GM21381 (cell line): Measurements from ENCODE around the gene SYNE4.
A peak's percentile ranks its signal among the peaks of the same experiment; 100 is the strongest.
"Not testable (repeated sequence)": the region's sequence is repeated elsewhere in the genome, so short reads cannot be mapped to it uniquely, and the experiment has no call there.

ENCODE experiments used
- ATAC-seq: cut with Tn5 transposase; IDR thresholded peaks from one replicate; pipeline ENCODE4 v1.9.1; 2021; ENCODE audit warnings: mild to moderate bottlenecking, moderate library complexity; ENCODE audit not compliant: unreplicated experiment

The SYNE4 gene, protein sequence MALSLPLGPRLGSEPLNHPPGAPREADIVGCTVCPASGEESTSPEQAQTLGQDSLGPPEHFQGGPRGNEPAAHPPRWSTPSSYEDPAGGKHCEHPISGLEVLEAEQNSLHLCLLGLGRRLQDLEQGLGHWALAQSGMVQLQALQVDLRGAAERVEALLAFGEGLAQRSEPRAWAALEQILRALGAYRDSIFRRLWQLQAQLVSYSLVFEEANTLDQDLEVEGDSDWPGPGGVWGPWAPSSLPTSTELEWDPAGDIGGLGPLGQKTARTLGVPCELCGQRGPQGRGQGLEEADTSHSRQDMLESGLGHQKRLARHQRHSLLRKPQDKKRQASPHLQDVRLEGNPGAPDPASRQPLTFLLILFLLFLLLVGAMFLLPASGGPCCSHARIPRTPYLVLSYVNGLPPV

DNA sequence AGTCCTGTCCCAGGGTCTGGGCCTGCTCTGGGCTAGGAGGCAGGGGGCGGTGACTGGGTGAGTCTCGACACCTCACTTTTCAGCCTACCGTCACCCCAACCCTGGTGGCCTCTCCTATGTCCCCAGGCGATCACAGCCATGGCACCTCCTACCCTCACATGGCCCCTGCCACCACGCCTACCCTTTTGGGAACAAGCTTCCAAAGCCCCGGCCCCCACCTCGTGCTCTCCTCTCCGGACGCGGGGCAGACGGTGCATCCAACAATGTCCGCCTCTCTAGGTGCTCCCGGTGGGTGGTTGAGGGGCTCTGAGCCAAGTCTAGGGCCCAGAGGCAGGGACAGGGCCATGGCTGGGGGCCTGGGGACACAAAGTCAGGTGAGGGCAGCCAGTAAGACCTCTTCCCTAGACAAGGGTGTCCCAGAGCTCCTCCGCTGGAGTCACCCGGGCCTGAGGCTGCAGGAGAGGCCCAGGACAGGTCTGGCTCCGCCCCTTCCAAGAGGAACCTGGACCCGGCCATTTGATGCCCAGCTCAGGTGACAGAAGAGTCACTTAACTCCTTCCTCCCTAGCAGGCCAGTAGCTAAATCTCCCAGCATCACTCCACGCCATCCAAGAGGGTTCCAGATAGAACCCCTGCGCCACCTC lies at the start of gene SYNE4:
Gene SYNE4 (minus strand): TSS at position 478 of the 643 bp plus-strand sequence. CDS start 132 bp downstream, at position 346.
- ATAC-seq: no peak

DNA sequence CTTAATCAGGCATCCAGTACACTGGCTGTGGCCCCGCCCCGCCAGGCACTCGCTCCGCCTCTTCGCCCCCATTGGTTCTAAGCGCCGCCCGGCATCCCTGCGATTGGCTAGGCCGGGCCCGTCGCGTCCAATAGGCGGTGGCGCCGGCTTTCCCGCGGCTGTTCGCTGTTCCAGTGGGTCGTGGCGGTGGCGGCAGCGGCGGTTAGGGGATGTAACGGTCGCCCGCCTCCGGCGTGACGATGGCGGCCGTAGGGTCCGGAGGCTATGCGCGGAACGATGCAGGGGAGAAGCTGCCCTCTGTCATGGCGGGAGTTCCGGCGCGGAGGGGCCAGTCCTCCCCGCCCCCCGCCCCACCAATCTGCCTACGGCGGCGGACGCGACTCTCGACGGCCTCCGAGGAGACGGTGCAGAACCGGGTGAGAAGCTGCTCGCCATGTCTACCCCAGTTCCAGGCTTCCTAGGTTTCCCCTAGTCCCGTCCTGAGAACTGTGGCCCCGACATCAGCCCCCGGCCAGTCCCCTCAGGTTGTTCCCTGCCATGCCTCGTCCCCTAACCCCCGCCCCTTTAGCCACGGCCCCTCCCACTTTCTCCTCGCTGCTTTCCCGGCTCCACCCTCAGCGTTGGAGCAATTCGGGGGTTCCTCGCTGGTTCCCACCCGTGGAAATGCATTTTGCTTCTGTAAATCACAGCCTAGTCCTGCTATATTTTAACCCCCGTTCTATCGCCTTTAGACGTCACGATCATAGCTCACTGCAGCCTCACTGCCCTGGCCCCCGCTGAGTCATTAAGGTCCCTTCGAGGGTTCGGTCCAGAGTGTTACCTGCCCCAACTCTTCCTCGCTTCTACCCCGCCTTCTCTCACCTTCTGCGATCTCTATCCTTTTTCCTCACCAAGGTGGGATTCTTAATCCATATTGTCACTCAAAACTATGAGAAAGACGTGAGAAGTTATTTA lies 46.4 kb upstream of the SYNE4 start, which contains the start of gene WDR62:
Gene WDR62 (plus strand): TSS at position 165 of the 954 bp plus-strand sequence. CDS start 75 bp downstream, at position 240.
- peak; percentile 69 for ATAC-seq

DNA sequence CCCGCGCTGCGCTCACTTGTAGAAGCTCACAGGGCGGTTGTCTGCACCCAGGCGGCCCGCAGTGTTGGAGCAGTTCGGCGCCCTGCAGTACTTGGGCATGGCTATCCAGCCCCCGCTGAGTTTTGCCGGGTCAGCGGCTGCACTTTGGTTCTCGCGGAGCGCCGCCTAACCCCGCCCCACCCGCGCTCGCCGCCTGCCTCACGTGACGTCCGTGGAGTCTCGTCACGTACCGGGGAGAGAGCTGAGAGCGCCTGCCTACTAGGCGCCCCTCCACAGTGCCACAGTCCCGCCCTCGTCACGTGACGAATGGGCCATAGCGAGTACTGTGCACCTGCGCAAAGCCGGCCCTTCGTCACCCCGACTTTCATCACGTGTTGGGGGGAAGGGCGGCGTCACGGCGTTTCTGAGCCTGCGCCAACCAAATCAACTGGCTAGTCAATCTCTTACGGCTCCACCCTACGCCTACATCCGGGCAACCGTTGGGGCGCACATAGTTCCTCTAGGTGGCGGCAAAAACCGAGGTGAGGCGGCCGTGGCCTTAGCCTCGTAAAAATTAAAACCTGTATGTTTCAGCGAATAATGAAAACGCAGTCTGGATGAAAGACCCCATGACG lies 45.6 kb upstream of the SYNE4 start, which contains the start of gene THAP8:
Gene THAP8 (minus strand): TSS at position 167 of the 614 bp plus-strand sequence. CDS start 68 bp downstream, at position 99.
- peak; percentile 77 for ATAC-seq

DNA sequence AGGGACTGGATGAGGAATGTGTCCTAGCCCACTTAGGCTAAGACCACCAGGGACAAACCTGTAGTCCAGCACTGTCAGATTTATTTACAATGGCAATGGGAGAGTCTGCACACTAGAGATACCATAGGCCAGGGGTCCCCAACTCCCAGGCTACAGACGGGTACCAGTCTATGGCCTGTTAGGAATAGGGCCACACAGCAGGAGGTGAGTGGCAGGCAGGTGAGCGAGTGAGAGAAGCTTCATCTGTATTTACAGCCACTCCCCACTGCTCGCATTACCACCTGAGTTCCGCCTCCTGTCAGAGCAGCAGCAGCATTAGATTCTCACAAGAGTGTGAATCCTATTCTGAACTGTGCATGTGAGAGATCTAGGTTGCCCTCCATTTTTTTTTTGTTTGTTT lies 43.0 kb upstream of the SYNE4 start:
- ATAC-seq: no peak

DNA sequence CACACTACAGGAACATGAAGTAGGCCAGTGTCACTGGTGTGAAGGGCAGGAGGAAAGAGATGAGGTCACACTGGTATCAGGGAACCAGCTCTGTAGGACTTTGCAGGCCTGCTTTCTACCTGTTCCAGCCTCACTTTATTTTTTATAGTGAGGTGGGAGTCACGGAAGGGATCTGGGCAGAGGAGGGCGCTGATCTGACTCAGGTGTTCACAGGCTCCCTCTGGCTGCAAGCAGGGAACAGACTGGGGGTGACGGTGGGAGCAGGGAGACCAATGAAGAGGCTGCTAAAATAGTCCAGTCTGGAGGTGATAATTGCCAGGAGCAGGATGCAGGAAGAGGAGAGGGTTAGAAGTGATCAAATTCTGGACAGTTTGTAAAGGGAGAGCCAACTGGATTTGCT lies 42.6 kb upstream of the SYNE4 start:
- no peak for ATAC-seq

DNA sequence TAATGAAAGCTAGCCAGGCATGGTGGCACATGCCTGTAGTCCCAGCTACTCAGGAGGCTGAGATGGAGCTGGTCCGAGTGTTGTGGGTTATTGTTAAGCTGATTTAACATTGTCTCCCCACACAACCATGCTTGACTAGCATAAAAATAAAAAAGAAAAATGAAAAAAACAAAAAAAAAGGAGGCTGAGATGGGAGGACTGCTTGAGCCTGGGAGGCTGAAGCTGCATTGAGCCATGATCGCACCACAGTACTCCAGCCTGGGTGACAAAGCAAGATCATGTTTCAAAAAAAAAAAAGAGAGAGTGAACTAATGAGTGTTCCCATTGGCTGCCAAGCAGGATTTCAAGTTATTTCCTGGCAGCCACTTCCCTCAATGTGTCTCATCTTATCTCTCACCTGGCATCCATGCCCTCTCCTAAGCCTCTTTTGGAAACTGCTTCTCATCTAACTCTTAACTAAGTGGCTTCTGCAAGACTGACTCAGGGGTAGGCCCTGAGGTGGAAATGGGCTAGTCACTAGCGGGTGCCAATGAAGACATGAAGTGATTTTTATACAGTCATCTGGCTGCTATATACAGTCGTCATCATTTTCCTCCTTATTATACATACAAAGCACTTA lies 40.6 kb upstream of the SYNE4 start:
- ATAC-seq: no peak

DNA sequence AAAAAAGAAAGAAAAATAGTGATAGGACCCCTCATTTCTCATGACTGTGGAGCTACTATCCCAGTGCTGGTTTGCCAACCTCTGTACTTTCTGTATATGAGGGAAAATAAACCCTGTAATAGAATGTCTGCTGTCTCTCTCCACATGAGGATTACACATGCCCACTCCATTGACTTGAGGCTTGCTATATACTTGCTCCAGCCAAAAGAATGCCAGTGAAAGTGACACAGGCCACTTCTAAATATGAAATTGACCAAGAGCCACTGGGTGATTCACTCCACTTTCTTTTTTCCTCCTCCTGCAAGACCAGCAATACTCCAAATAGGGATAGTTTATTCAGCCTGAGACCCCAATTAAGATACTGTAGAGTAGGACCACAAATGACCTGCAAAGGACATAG lies 39.2 kb upstream of the SYNE4 start:
- no peak for ATAC-seq

DNA sequence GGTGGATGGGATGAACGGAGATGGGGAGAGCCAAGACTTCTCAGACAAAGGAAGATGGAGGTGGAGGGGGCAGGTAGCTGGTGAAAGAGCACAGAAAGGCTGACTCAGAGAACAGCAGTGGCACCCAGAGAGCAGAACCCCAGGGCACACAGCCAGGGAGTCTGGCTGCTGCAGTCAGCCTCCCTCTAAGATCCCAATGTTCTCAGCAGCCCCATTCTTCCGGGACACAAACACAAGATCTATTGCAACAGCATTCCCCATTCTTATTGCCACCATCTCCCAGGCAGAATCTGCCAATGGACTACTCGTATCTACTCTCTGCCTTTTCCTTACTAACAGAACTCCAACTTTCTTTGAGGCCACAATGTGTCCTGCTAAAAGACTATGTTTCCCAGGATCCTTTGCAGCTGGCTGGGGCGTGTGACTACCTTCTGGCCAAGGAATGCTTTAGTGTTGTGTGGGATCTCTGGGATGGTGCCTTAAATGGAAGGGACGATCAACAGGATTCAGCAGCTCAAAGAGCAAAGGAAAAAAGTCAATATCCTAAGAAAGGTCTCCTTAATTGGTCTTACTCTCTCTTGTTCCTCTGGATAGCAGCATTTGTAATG lies 37.9 kb upstream of the SYNE4 start:
- ATAC-seq: no peak

DNA sequence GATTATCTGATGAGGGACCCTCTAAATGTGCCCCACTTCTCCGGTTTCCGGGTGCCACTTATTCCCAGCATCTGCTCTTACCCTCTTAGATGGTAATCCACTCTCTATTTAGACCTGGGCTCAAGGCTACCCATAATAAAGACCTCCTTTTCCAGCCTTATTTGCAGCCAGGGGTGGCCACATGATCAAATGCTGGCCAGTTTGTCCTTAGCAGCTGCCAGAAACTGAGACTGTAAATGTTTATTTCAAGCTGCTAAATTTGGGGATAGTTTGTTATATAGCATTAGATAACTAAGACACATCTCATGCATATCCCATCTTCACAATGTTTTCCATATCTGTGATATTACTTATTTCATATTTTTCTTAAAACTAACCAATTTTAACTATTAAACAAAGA lies 35.3 kb upstream of the SYNE4 start:
- no peak for ATAC-seq

DNA sequence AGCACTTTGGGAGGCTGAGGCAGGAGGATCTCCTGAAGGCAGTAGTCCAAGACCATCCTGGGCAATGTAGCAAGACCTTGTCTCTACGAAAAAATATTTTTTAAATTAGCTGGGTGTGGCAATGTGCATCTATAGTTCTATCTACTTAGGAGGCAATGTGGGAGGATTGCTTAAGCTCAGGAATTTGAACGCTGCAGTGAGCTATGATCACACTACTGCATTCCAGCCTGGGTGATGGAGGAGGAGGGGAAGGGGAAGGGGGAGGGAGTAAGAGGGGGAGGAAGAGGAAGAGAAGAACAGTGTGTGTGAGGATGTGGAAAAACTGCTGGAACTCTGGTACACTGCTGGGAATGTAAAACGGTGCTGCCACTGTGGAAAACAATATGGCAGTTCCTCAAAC lies 33.2 kb upstream of the SYNE4 start:
- no peak for ATAC-seq

DNA sequence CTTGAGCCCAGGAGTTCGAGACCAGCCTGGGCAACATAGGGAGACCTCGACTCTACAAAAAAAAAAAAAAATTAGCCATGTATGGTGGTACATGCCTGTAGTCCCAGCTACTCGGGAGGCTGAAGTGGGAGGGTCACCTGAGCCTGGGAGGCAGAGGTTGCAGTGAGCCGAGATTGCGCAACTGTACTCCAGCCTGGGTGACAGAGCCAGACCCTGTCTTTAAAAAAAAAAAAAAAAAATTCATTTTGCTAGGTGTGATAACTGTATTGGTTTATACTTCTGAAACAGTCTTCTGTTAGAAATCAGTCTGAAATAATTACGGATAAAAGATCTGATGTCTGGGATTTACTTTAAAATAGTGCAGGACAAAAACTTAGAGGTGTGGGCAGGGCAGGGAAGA lies 32.5 kb upstream of the SYNE4 start:
- not testable (repeated sequence) for ATAC-seq

DNA sequence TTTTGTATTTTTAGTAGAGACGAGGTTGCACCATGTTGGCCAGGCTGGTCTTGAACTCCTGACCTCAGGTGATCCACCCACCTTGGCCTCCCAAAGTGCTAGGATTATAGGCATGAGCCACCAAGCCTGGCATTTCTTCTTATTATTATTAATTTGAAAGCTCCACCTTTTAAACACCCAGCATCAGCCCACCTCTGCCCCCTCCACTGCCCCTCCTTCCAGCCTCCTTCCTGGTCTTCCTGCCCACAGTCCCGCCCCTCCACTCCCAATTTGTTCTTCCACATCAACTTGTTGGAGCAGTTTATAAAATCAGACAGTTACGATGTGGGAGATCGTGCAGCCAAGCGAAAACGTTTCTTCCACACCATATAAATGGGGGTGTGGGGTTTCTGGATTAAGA lies 31.9 kb upstream of the SYNE4 start:
- ATAC-seq: no peak

DNA sequence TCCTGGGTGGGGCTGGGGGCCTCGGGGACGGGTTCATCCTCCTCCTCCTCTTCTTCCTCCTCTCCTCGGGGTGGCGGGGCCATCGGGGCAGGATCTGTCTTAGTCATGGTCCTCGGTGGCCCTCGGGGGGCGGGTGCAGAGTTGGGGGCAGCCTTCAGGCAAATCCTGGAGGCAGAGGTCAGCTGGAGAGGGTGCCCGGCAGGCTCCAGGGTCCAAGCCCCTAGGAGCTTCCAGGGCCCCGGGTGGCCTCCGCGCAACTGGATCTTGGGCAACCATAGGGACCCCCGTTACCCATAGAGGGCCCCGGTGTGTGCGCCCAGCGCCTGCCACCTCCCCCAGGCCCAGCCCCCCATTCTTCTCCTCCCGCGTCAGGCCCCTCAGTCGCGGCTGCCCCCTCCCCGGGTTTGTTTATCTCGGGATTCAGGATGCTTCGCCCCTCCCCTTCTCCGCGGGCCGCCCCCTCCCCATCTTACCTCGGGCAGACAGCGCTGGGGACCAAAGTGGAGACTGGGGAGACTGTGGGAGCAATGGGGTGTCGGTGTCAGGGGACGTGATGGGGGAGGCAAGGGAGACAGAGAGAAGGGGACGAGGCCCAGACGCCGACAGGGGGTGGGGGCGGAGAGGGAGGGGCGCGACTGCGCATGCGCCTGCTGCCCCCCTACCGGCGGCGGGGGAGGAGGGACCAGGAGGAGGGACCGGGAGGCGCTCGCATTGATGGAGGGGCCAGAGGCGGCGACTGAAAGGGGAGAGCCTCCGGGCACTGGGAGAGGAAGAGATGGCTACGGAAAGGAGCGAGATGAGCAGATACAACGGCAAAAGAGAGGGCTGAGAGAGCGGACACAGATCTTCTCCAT lies 23.9 kb upstream of the SYNE4 start, which contains the start of gene CLIP3:
Gene CLIP3 (minus strand): TSS at position 623 of the 854 bp plus-strand sequence. CDS start 516 bp downstream, at position 107.
- no peak for ATAC-seq

DNA sequence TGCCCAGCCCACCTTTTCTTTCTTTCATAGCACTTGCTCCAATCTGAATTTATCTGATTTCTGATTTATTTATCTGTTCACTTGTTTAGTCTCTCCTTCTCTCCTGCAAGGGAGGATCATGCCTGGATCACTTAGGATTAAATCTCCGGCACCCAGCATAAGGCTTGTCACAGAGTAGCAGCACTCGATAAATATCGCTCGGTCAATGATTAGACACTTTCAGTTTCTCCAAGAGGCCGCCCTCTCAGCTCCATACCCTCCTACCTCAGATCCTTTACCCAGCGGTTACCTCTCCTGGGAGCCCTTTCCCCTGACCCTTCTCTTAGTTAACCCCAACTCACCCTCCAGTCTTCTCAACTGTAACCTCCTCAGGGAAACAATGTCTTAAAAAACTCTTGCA lies 22.7 kb upstream of the SYNE4 start:
- no peak for ATAC-seq

DNA sequence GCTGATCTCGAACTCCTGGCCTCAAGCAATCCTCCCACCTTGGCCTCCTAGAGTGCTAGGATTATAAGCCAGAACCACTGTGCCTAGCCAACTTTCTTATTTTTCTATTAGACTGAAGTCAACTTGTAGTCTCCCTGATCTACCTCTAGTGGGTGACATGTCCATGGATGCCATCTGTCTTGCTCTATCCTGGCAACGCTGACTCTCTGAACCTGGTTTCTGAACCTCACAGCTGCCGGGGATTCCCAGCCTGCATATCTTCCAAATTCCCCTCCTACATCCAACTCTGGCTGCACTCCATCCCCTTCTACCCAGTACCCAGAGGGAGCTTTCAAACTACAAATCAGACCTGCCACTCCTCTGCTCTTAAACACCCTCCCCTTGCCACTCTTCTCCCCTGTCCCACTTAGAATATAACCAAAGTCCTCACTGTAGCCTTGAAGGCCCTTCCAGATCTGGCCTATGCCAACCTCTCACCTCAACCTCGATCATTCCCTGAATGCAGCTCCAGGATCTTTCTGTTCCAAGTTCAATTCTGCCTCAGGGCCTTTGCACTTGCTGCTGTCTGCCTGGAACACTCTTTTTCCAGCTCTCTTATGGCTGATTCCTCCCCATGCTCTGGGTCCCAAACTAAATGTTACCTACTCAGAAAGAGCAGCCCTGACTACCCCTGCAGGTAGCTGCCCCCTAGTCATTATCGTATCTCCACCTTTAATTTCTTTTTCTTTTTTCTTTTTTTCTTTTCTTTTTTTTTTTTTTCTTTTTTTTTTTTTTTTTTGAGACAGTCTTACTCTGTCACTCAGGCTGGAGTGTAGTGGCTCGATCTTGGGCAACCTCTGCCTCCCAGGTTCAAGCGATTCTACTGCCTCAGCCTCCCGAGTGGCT lies 21.9 kb upstream of the SYNE4 start:
- no peak for ATAC-seq

DNA sequence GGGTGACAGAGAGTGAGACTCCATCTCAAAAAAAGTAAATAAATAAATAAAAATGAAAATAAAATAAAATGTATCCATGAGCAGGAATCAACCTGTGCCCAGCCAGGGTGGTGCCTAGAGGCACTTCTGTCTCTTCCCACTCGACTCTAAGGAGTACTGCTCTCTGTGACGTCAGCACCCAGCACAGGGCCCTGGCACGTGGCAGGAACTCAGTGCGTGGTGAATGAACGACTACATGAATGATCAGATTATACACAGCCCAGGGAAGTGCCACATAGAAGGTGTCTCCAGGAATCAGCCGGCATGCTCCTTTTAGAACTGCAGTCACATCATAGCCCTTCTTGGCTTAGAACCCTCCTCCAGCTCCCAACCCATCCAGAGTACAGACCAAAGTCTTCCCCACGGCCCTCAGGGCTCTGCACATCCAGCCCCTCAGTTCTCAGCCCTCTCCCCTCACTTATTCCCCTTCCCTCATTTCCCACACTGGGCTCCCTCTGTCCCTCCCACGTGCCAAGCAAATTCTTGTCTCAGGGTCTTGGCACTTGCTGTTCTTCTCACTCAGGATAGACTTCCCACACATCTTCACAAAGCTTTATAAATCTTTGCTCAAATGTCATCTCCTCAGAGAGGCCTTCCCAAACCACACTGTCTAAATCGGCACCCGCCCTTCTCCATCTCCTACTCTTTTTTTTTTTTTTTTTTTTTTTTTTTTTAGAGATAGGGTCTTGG lies 19.9 kb upstream of the SYNE4 start:
- no peak for ATAC-seq

DNA sequence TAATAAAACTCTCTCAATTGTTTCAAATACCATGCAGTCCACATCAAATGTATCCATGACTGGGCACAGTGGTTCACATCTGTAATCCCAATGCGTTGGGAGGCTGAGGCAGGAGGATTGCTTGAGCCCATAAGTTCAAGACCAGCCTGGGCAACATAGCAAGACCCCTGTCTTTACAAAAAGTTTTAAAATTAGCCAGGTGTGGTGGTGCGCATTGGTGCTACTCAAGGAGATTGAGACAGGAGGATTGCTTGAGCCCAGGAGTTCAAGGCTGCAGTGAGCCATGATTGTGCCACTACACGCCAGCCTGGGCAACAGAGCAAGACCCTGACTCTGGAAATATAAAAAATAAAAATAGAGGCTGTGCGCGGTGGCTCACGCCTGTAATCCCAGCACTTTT lies 19.1 kb upstream of the SYNE4 start:
- ATAC-seq: no peak
